PC-3 (cell line): ENCODE data around the gene CLCN5.

ENCODE experiments used
- EZH2phosphoT487 ChIP-seq: fragments of 300-600 bp; sonication (generic); IDR thresholded peaks from 2 replicates; pipeline ENCODE4 v1.6.1; 2018; ENCODE audit warnings: mild to moderate bottlenecking, antibody characterized with exemption, low read length, borderline replicate concordance
- TF ChIP-seq, protein P1 (sequence below): fragments of 300-600 bp; sonication (generic); conservative IDR thresholded peaks from 2 replicates; pipeline ENCODE4 v1.5.1; 2017; ENCODE audit warnings: antibody characterized with exemption, low read depth, mild to moderate bottlenecking, low read length

DNA sequence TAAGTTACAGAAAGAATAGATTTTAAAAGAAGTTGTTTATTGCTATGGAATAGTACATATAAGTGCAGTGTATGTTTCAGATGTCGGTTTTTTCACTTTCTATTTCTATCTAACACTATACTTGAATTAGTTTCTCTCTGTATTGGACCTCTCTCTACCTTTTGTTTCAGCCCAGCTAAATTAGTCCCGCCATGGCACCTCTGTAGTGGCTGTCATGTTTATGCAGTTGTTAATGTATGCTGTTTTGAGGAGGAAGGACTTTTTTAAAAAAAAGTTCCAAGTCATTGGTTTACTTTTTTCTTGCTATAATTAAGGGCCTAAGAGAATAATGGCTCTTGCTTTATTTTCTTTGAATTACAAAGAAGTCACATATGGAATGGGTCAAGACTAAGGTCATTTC is 160.3 kb downstream of the CLCN5 start:
- TF ChIP-seq, protein P1, sequence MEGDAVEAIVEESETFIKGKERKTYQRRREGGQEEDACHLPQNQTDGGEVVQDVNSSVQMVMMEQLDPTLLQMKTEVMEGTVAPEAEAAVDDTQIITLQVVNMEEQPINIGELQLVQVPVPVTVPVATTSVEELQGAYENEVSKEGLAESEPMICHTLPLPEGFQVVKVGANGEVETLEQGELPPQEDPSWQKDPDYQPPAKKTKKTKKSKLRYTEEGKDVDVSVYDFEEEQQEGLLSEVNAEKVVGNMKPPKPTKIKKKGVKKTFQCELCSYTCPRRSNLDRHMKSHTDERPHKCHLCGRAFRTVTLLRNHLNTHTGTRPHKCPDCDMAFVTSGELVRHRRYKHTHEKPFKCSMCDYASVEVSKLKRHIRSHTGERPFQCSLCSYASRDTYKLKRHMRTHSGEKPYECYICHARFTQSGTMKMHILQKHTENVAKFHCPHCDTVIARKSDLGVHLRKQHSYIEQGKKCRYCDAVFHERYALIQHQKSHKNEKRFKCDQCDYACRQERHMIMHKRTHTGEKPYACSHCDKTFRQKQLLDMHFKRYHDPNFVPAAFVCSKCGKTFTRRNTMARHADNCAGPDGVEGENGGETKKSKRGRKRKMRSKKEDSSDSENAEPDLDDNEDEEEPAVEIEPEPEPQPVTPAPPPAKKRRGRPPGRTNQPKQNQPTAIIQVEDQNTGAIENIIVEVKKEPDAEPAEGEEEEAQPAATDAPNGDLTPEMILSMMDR: no peak
- TF ChIP-seq EZH2phosphoT487: no peak
